HG03469 (cell line): ENCODE results near the gene CCDC6.
"Not testable (repeated sequence)": the region's sequence is repeated elsewhere in the genome, so short reads cannot be mapped to it uniquely, and the experiment has no call there.

Source experiments
- ATAC-seq: cut with Tn5 transposase; IDR thresholded peaks from one replicate; pipeline ENCODE4 v1.9.1; 2021; ENCODE audit warnings: mild to moderate bottlenecking, moderate library complexity, moderate number of reproducible peaks; ENCODE audit not compliant: unreplicated experiment

Gene CCDC6

GRCh38 chr10:59884893-59885292 is 21.5 kb downstream of the CCDC6 start:
- ATAC-seq, result not testable (repeated sequence)

GRCh38 chr10:59881640-59882039 is 24.7 kb downstream of the CCDC6 start:
- ATAC-seq, result no peak

- peak; percentile 39 for ATAC-seq
Observed at GRCh38 chr10:59880971-59881510, 25.3 kb downstream of the CCDC6 start.

GRCh38 chr10:59880019-59880717 is 26.2 kb downstream of the CCDC6 start:
- ATAC-seq, result no peak

GRCh38 chr10:59879363-59879913 is 26.9 kb downstream of the CCDC6 start:
- peak; percentile 38 for ATAC-seq

- no peak for ATAC-seq
Observed at GRCh38 chr10:59878915-59879314, 27.4 kb downstream of the CCDC6 start.

- no peak for ATAC-seq
Observed at GRCh38 chr10:59878289-59878688, 28.1 kb downstream of the CCDC6 start.

GRCh38 chr10:59877191-59877671 is 29.1 kb downstream of the CCDC6 start:
- no peak for ATAC-seq

- ATAC-seq, result no peak
Observed at GRCh38 chr10:59876695-59877094, 29.7 kb downstream of the CCDC6 start.

- ATAC-seq, result not testable (repeated sequence)
Observed at GRCh38 chr10:59876208-59876607, 30.1 kb downstream of the CCDC6 start.

- ATAC-seq, result peak; percentile 62
Observed at GRCh38 chr10:59873896-59874295, 32.5 kb downstream of the CCDC6 start.

- no peak for ATAC-seq
Observed at GRCh38 chr10:59872892-59873463, 33.4 kb downstream of the CCDC6 start.

GRCh38 chr10:59870152-59870551 is 36.2 kb downstream of the CCDC6 start:
- no peak for ATAC-seq

- no peak for ATAC-seq
Observed at GRCh38 chr10:59869594-59869940, 36.8 kb downstream of the CCDC6 start.

GRCh38 chr10:59868696-59869593 is 37.4 kb downstream of the CCDC6 start:
- no peak for ATAC-seq

GRCh38 chr10:59867590-59867989 is 38.8 kb downstream of the CCDC6 start:
- ATAC-seq, result no peak

GRCh38 chr10:59865101-59865500 is 41.3 kb downstream of the CCDC6 start:
- peak; percentile 79 for ATAC-seq

GRCh38 chr10:59864141-59864962 is 42.0 kb downstream of the CCDC6 start:
- ATAC-seq, result no peak

- ATAC-seq, result no peak
Observed at GRCh38 chr10:59859570-59859969, 46.8 kb downstream of the CCDC6 start.

GRCh38 chr10:59857921-59858320 is 48.4 kb downstream of the CCDC6 start:
- ATAC-seq, result no peak
